HG03064 (cell line): ENCODE measurements around the gene SASH1.

Source experiments
- ATAC-seq: cut with Tn5 transposase; IDR thresholded peaks from one replicate; pipeline ENCODE4 v1.9.1; 2021; ENCODE audit warnings: low read depth; ENCODE audit not compliant: unreplicated experiment

Gene SASH1

GRCh38 chr6:148429423-148429822 lies 86.8 kb downstream of the SASH1 start:
- ATAC-seq, result no peak

- ATAC-seq, result no peak
These were observed 88.3 kb downstream of the SASH1 start for GRCh38 chr6:148430897-148431296.

GRCh38 chr6:148431413-148431812 lies 88.8 kb downstream of the SASH1 start:
- ATAC-seq, result no peak

DNA sequence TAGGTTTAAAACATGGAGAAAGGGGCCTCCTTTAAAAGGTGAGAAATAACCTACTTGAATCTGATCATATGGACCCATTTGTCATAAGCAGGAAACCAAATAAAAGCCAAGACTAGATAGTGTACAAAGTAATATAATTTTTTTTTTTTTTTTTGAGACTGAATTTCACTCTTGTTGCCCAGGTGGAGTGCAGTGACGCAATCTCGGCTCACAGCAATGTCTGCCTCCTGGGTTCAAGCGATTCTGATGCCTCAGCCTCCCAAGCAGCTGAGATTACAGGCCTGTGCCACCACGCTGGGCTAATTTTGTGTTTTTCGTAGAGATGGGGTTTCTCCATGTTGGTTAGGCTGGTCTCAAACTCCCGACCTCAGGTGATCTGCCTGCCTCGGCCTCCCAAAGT lies 89.2 kb downstream of the SASH1 start:
- ATAC-seq, result no peak

DNA sequence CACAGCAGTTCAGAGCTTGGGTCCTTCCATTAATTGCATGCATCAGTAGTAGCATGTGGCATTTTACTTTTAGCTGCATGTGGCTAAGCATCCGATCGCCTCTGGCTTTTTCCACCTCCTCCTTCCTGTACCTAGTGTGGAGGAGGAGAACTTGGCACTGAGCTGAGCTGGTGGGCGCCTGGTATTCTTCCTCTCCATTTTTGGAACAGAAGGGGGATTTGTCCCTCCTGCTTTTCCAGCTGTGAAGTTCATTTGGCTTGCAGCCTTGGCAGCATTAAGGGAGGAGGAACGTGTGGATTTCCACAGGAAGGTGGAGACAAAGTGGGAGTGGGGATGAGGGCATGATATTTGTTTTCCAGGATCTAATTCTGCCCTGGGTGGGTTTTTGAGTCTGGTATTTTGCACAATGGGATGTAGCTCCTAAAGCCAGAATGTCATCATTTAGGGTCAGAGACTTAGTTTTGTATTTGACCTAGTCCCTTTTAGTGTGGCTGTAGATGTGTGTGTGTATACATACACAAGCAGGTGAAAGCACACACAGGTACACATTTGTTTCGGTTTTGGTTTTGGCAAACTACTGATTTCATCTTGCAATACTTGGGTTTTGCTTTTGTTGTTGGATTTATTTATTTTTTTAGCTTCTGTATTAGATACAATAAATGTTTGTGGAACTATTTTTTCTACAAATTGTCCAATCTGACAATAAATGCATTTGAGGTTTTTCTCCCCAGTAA lies 90.0 kb downstream of the SASH1 start:
- no peak for ATAC-seq

GRCh38 chr6:148435386-148435785 lies 92.7 kb downstream of the SASH1 start:
- ATAC-seq, result no peak

DNA sequence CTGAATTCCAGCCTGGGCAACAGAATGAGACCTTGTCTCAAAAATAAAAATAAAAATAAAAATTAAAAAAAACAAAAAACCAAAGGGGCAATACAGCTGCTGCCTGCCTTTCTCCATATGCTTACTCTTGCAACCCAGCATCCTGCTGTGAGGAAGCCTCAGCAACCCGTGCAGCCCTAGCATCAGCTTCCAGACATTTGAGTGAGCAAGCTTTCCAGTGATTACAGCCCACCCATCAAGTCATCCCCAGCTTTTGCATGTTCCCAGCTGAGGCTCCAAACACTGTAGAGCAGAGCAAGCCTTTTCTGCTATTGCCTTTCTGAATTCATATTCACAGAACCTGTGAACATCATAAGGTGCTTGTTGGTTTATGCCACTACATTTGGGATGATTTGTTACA lies 93.8 kb downstream of the SASH1 start:
- ATAC-seq, result no peak

DNA sequence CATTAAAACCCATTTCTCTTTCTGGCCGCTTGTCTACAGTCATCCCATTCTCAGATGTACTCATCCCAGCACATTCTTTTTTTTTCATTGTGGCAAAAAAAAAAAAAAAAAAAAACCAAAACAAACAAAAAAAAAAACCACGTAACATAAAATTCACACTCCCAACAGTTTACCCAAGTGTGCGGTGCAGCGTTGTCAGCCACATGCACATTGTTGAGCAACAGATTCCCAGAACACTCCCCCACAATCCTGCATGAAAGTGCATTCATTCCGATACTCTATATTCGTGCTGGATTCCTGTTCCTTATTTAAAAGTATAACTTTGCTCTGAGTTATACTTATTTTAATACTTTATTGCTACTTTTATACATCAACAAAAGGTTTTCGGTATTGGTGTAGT lies 96.0 kb downstream of the SASH1 start:
- ATAC-seq, result no peak

DNA sequence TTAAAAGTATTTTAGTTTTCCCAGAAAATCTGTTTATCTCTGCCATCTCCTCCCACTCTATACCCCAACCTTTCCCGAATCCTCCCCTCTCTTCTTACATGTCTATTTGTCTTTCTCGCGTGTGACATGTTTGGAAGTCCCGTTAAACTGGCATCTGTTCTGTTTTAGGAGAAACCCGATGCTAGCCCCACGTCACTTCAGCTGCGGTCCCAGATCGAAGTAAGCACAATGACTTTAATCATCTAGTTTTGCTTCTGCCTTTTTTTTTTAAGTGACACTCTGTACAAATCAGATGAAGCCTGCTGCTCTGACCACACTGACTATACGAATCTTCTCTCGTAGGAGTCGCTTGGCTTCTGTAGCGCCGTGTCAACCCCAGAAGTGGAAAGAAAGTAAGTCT lies 97.4 kb downstream of the SASH1 start:
- ATAC-seq, result no peak

DNA sequence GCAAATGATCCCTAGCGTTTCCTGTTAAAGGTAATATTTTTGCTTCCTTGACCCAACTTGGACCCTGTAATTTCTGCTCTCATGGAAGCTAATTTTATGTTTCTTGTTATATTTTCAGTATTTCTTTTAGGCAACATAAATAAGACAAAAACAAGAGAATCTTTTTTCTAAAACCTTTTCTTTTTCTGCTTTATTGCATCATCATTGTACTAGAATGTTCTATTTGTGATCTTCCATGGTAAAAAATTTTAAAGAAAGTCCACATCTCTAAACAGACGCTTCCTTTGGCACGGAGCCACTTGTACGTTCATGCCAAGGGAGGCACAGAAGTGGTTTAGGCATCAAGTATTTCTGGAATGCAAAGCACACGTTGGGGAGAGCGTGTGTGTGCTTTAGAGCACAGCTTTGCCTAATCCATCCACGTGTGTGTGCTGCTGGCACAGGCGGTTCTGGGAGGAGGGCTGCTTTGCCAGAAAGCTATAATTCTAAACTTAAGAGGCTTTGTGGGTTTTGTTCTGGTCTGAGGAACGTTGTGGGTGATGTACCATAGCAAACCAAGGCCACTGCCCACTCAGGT lies 98.3 kb downstream of the SASH1 start:
- ATAC-seq, result no peak

GRCh38 chr6:148441454-148441911 lies 98.8 kb downstream of the SASH1 start:
- ATAC-seq, result no peak

- ATAC-seq, result no peak
These were observed 101.3 kb downstream of the SASH1 start for GRCh38 chr6:148443798-148444560.

- no peak for ATAC-seq
These were observed 102.5 kb downstream of the SASH1 start for GRCh38 chr6:148445116-148445515.

GRCh38 chr6:148445620-148446019 lies 103.0 kb downstream of the SASH1 start:
- no peak for ATAC-seq

- ATAC-seq, result no peak
These were observed 104.0 kb downstream of the SASH1 start for GRCh38 chr6:148446681-148447080.

- ATAC-seq, result no peak
These were observed 105.0 kb downstream of the SASH1 start for GRCh38 chr6:148447521-148448230.

- ATAC-seq, result no peak
These were observed 105.9 kb downstream of the SASH1 start for GRCh38 chr6:148448369-148449012.

- ATAC-seq, result no peak
These were observed 108.2 kb downstream of the SASH1 start for GRCh38 chr6:148450866-148451265.

- ATAC-seq, result no peak
These were observed 109.1 kb downstream of the SASH1 start for GRCh38 chr6:148451690-148452089.

DNA sequence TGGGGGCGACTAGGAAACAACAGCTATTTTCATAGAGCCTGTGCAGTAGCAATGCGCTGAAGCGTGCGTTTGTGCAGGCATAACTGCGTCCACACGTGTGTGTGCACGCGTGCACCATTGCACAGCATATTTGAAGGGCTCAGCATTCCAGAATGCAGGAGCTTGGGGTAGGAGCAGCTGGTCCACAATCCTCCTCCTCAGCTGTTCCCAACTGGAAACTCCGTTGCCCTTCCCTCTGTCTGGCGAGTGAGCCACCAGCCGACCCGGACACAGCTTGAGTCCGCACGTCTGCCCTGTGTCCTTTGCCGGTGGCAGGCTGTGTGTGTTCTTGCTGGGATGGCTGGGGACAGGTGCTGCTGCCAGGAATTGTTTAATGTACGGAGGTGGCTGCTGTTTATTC lies 110.2 kb downstream of the SASH1 start:
- no peak for ATAC-seq

DNA sequence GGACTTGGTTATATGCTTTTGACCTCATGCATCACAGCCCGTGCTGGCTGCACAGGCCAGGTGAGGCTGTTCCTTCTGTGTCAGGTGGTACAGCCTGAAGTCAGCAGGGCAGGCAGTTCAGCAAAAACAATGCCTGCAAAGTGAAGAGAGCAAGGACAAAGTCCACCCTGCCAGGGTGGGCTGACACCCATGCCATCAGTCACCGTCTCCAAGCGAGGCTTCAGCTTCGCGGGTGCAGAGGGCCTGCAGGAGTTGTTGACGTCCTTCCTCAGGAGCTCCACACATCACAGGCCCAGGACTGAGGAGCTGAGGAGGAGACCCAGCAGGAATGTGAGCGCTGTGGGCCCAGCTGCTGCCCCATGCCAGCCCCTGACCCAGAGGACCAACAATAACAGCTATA lies 111.3 kb downstream of the SASH1 start:
- ATAC-seq, result no peak
